Fibroblast of lung (primary cell): ENCODE data around the gene RAI1. TPM values are rescaled to one million over a fixed set of nuclear protein-coding genes. Genes with fewer than 3 reads are reported as not detected.

Experiments used
- DNase-seq, 2 donors: peaks; one replicate each; pipeline versions ENCODE4 v3.0.0 to v3.0.0-alpha.2; 2010; ENCODE audit warnings: low read depth in 2 of 2
- H2AFZ ChIP-seq: 2 replicates; pipeline ENCODE4 v1.5.1; 2012; ENCODE audit warnings: low read length, control low read depth, inconsistent platforms
- H3K27ac ChIP-seq: 2 replicates; pipeline ENCODE4 v1.5.1; 2011; ENCODE audit warnings: low read length, control low read depth; ENCODE audit not compliant: insufficient read depth
- H3K27me3 ChIP-seq: 2 replicates; pipeline ENCODE4 v1.5.1; 2011; ENCODE audit warnings: mild to moderate bottlenecking, low read length; ENCODE audit not compliant: control insufficient read depth, insufficient read depth
- H3K36me3 ChIP-seq: 2 replicates; pipeline ENCODE4 v1.5.1; 2011; ENCODE audit warnings: low read length; ENCODE audit not compliant: control insufficient read depth, insufficient read depth
- H3K4me1 ChIP-seq: 2 replicates; pipeline ENCODE4 v1.5.1; 2011; ENCODE audit warnings: low read length; ENCODE audit not compliant: control insufficient read depth, insufficient read depth; ENCODE audit errors: extremely low read depth
- H3K4me2 ChIP-seq: 2 replicates; pipeline ENCODE4 v1.5.1; 2011; ENCODE audit warnings: low read length, control low read depth; ENCODE audit not compliant: insufficient read depth; ENCODE audit errors: extremely low read depth
- H3K4me3 ChIP-seq, 4 experiments: fragments of 200-600 bp in 1 of 4; sonication (generic) in 1 of 4; replicated peaks in 1 of 4; 2 replicates each; pipeline ENCODE4 v1.5.1; 2011 to 2016; ENCODE audit warnings: low read length in 4 of 4, low read depth in 3 of 4, mild to moderate bottlenecking in 3 of 4, control low read depth in 2 of 4, inconsistent platforms in 1 of 4, mixed read lengths in 1 of 4; ENCODE audit not compliant: insufficient read depth in 1 of 4; ENCODE audit errors: control extremely low read depth in 1 of 4
- H3K79me2 ChIP-seq: 2 replicates; pipeline ENCODE4 v1.5.1; 2012; ENCODE audit warnings: mild to moderate bottlenecking, low read length, inconsistent platforms; ENCODE audit not compliant: control insufficient read depth, insufficient read depth
- H3K9ac ChIP-seq: 2 replicates; pipeline ENCODE4 v1.5.1; 2011; ENCODE audit warnings: mild to moderate bottlenecking, low read length, control low read depth; ENCODE audit not compliant: insufficient read depth
- H3K9me3 ChIP-seq: 2 replicates; pipeline ENCODE4 v1.5.1; 2012; ENCODE audit warnings: low read depth, low read length; ENCODE audit not compliant: control insufficient read depth, insufficient read depth
- H4K20me1 ChIP-seq: 2 replicates; pipeline ENCODE4 v1.5.1; 2011; ENCODE audit warnings: low read length; ENCODE audit not compliant: control insufficient read depth, insufficient read depth; ENCODE audit errors: extremely low read depth
- EZH2 ChIP-seq: IDR thresholded peaks from 2 replicates; pipeline ENCODE4 v1.5.1; 2012; ENCODE audit warnings: low read length, control low read depth, mild to moderate bottlenecking; ENCODE audit errors: missing control alignments
- polyA plus RNA-seq, 2 donors: library from polyadenylated mRNA; depleted of rRNA in 1 of 2; stranded (reverse) in 1 of 2; unstranded in 1 of 2; fragments of >200 nt; gene quantifications; 2 replicates each; pipeline ENCODE4 v1.2.1, GENCODE V29; 2011 to 2012; ENCODE audit warnings: missing spikeins in 1 of 2
- total RNA-seq: library from RNA; depleted of rRNA; stranded (reverse); fragments of >200 nt; gene quantifications from 2 replicates; pipeline ENCODE4 v1.2.1, GENCODE V29; 2014
- TF ChIP-seq, protein P1 (sequence below), 2 donors: IDR thresholded peaks in 1 of 2; conservative IDR thresholded peaks in 1 of 2; 1 replicate in 1 of 2; 2 replicates in 1 of 2; pipeline ENCODE4 v1.5.1; 2011 to 2012; ENCODE audit warnings: low read length in 2 of 2, control low read depth in 1 of 2, inconsistent platforms in 1 of 2, low read depth in 1 of 2, mild to moderate bottlenecking in 1 of 2

Gene RAI1
- total and polyA plus RNA-seq, 2 donors (not counting 1 experiment from before 2014, with no cell fraction given): 2.1 to 6.6 TPM

DNA sequence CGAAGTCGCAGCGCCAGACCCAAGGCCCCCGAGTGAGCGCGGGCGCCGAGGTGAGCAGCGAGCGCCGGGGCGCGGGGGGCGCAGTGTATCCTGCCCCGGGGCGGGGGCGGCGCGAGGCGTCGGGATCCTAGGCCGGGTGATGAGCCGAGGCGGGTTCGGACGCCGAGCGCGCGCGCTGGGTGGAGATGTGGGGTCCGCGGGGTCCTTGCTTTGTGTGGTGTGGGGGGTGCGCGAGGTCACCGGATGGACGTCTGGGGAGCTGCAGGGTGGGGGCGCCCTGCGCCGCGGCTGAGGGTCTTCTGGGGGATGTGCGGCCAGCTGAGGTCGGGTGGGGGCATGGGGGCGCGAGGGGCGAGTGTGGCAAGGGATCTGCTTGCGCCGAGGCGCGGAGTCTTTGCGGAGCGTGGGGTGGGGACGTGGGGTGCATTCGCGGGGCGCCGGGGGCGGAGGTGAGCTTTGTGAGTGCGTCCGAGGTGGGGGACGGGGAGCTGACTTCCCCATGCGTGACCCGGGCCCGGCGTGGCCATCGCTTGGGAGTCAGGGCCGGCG lies 560 bp downstream of the RAI1 start:
- Histone ChIP-seq H3K36me3 (peaks cover 4% of the 10 kb centered on the region), H3K27me3 (peaks cover 2% of the 10 kb centered on the region), H3K9ac (peak overlapping the region; percentile 97), H3K4me3 (peak overlapping the region; percentile 49 to 89 (median 69)), H3K27ac (peak overlapping the region; percentile 92), H2AFZ (no peak overlapping the region), H3K4me1 (peaks cover 19% of the 10 kb centered on the region), H3K9me3 (no peaks in the 10 kb centered on the region), H4K20me1 (no peaks in the 10 kb centered on the region), H3K79me2 (peaks cover 49% of the 10 kb centered on the region), H3K4me2 (peak overlapping the region; percentile 73)
- TF ChIP-seq, protein P1, sequence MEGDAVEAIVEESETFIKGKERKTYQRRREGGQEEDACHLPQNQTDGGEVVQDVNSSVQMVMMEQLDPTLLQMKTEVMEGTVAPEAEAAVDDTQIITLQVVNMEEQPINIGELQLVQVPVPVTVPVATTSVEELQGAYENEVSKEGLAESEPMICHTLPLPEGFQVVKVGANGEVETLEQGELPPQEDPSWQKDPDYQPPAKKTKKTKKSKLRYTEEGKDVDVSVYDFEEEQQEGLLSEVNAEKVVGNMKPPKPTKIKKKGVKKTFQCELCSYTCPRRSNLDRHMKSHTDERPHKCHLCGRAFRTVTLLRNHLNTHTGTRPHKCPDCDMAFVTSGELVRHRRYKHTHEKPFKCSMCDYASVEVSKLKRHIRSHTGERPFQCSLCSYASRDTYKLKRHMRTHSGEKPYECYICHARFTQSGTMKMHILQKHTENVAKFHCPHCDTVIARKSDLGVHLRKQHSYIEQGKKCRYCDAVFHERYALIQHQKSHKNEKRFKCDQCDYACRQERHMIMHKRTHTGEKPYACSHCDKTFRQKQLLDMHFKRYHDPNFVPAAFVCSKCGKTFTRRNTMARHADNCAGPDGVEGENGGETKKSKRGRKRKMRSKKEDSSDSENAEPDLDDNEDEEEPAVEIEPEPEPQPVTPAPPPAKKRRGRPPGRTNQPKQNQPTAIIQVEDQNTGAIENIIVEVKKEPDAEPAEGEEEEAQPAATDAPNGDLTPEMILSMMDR (conservative IDR thresholded peaks at IDR 0.05 in 1 of 2, IDR thresholded peaks at IDR 0.05 in 1 of 2; ENCODE audit: low read depth in 1 of 2, low read length in 2 of 2): no peak
- TF ChIP-seq EZH2: no peak
- DNase-seq: peak in 1 of 2 donors; percentile 30

- Histone ChIP-seq H3K4me1 (peaks cover 23% of the 10 kb centered on the region), H3K27me3 (peaks cover 2% of the 10 kb centered on the region), H2AFZ (no peak overlapping the region), H3K9ac (peak overlapping the region; percentile 97), H3K9me3 (no peaks in the 10 kb centered on the region), H3K36me3 (peaks cover 4% of the 10 kb centered on the region), H3K27ac (peak overlapping the region; percentile 92), H4K20me1 (no peaks in the 10 kb centered on the region), H3K79me2 (peaks cover 54% of the 10 kb centered on the region), H3K4me2 (peak overlapping the region; percentile 73), H3K4me3 (peak overlapping the region; percentile 57 to 89 (median 69))
- TF ChIP-seq, protein P1 (conservative IDR thresholded peaks at IDR 0.05 in 1 of 2, IDR thresholded peaks at IDR 0.05 in 1 of 2; ENCODE audit: low read depth in 1 of 2, low read length in 2 of 2): no peak
- TF ChIP-seq EZH2: no peak
- DNase-seq: peak in 1 of 2 donors; percentile 39
These were observed 1.1 kb downstream of the RAI1 start for GRCh38 chr17:17682293-17682736.

- no peak overlapping the region for H2AFZ ChIP-seq
- H3K4me3 ChIP-seq: peak overlapping the region; percentile 61 to 89 (median 69)
- peak overlapping the region; percentile 73 for H3K4me2 ChIP-seq
- peaks cover 4% of the 10 kb centered on the region for H3K36me3 ChIP-seq
- peaks cover 56% of the 10 kb centered on the region for H3K79me2 ChIP-seq
- H3K9me3 ChIP-seq: no peaks in the 10 kb centered on the region
- peaks cover 25% of the 10 kb centered on the region for H3K4me1 ChIP-seq
- H3K27me3 ChIP-seq: peaks cover 2% of the 10 kb centered on the region
- H4K20me1 ChIP-seq: no peaks in the 10 kb centered on the region
- peak; percentile 86 to 90 for DNase-seq
- TF ChIP-seq EZH2: no peak
- TF ChIP-seq, protein P1 (conservative IDR thresholded peaks at IDR 0.05 in 1 of 2, IDR thresholded peaks at IDR 0.05 in 1 of 2; ENCODE audit: low read depth in 1 of 2, low read length in 2 of 2): no peak
- peak overlapping the region; percentile 92 for H3K27ac ChIP-seq
- peak overlapping the region; percentile 97 for H3K9ac ChIP-seq
These were observed 1.8 kb downstream of the RAI1 start for GRCh38 chr17:17682737-17683680.
